Prostate gland (tissue), 2 donors: ENCODE results near the gene USP13. TPM values are rescaled to one million over a fixed set of nuclear protein-coding genes. Genes with fewer than 3 reads are reported as not detected.
"Not testable (repeated sequence)": the region's sequence is repeated elsewhere in the genome, so short reads cannot be mapped to it uniquely, and the experiment has no call there.

Experiments used
- DNase-seq: peaks from one replicate; pipeline ENCODE4 v3.0.0-alpha.2; 2019; ENCODE audit warnings: low spot score
- H3K27ac ChIP-seq, 2 donors: fragments of 200-600 bp; sonication (generic); 2 replicates each; pipeline ENCODE4 v1.5.1; 2017 to 2019
- H3K27me3 ChIP-seq: fragments of 200-600 bp; sonication (generic); replicated peaks from 2 replicates; pipeline ENCODE4 v1.5.1; 2019; ENCODE audit not compliant: insufficient read depth
- H3K36me3 ChIP-seq, 2 donors: fragments of 200-600 bp; sonication (generic); 1 replicate in 1 of 2; 2 replicates in 1 of 2; pipeline versions ENCODE4 v1.5.1 to v1.8.1; 2017 to 2019
- H3K4me1 ChIP-seq: fragments of 200-600 bp; sonication (generic); replicated peaks from 2 replicates; pipeline ENCODE4 v1.5.1; 2019
- H3K4me3 ChIP-seq, 2 donors: fragments of 200-600 bp; sonication (generic); 2 replicates each; pipeline ENCODE4 v1.5.1; 2017 to 2019
- H3K9me3 ChIP-seq: fragments of 200-600 bp; sonication (generic); 2 replicates; pipeline ENCODE4 v1.5.1; 2017
- POLR2A ChIP-seq: fragments of 450-650 bp; IDR thresholded peaks from one replicate; pipeline ENCODE4 v1.6.1; 2016; ENCODE audit warnings: antibody characterized with exemption, mild to moderate bottlenecking
- POLR2AphosphoS5 ChIP-seq: sonication (generic); formaldehyde crosslinking; IDR thresholded peaks from one replicate; pipeline ENCODE4 v1.6.1; 2017; ENCODE audit warnings: antibody characterized with exemption
- WGBS: methylation state at CpG from one replicate; pipeline ENCODE4 v1.1.5; 2018; 5-methylcytosine and 5-hydroxymethylcytosine counted together
- intact Hi-C: fragments of 100-400 bp; cut with DNase I; formaldehyde crosslinking; loops from one replicate; pipeline ENCODE4 v1.14.2; 2022
- total RNA-seq, 2 donors: library from RNA; depleted of rRNA; stranded (reverse); fragments of >200 nt; gene quantifications; one replicate each; pipeline ENCODE4 v1.1.0, GENCODE V29; 2016
- TF ChIP-seq, protein P1 (sequence below), 4 experiments: fragments of 200-600 bp in 2 of 4; fragments of 450-650 bp in 2 of 4; sonication (generic) in 2 of 4; IDR thresholded peaks; 1 replicate in 3 of 4; 2 replicates in 1 of 4; pipeline ENCODE4 v1.5.1; 2016 to 2019; ENCODE audit warnings: antibody characterized with exemption in 4 of 4, mild to moderate bottlenecking in 2 of 4, moderate library complexity in 2 of 4

Gene USP13
- total RNA-seq, 2 donors from 2014 or later = 11.7 to 52.6 TPM

DNA sequence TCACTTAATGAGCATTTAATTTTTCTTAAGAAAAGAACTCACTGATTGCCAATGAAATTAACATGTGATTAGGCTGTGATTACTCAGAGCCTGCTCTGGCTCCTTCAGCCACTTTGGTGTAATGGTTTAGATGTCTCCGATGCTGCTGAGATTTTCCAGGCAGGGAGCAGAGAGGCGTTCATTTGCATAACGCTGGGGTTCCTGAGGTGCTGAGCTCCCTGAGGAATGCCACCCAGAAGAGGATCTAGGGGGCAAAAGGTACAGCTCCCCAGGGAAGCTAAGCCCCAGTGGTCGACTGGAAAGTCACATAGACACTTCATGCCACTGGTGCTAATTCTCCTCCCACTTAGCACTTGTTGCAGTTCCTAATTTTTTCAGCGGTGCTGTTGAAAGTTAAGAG lies 119.5 kb downstream of the USP13 start:
- WGBS = 69% methylated on average over 5 of the region's 5 CpGs
- TF ChIP-seq POLR2A (no peak), POLR2AphosphoS5 (no peak)
- TF ChIP-seq, protein P1, sequence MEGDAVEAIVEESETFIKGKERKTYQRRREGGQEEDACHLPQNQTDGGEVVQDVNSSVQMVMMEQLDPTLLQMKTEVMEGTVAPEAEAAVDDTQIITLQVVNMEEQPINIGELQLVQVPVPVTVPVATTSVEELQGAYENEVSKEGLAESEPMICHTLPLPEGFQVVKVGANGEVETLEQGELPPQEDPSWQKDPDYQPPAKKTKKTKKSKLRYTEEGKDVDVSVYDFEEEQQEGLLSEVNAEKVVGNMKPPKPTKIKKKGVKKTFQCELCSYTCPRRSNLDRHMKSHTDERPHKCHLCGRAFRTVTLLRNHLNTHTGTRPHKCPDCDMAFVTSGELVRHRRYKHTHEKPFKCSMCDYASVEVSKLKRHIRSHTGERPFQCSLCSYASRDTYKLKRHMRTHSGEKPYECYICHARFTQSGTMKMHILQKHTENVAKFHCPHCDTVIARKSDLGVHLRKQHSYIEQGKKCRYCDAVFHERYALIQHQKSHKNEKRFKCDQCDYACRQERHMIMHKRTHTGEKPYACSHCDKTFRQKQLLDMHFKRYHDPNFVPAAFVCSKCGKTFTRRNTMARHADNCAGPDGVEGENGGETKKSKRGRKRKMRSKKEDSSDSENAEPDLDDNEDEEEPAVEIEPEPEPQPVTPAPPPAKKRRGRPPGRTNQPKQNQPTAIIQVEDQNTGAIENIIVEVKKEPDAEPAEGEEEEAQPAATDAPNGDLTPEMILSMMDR (IDR thresholded peaks at IDR 0.05) = no peak
- Histone ChIP-seq H3K9me3 (no peaks in the 10 kb centered on the region), H3K4me3 (no peak overlapping the region), H3K4me1 (no peaks in the 10 kb centered on the region), H3K27me3 (no peaks in the 10 kb centered on the region), H3K36me3 (no peaks in the 10 kb centered on the region), H3K27ac (no peak overlapping the region)
- intact Hi-C loops = no loop called here
- DNase-seq = no peak

DNA sequence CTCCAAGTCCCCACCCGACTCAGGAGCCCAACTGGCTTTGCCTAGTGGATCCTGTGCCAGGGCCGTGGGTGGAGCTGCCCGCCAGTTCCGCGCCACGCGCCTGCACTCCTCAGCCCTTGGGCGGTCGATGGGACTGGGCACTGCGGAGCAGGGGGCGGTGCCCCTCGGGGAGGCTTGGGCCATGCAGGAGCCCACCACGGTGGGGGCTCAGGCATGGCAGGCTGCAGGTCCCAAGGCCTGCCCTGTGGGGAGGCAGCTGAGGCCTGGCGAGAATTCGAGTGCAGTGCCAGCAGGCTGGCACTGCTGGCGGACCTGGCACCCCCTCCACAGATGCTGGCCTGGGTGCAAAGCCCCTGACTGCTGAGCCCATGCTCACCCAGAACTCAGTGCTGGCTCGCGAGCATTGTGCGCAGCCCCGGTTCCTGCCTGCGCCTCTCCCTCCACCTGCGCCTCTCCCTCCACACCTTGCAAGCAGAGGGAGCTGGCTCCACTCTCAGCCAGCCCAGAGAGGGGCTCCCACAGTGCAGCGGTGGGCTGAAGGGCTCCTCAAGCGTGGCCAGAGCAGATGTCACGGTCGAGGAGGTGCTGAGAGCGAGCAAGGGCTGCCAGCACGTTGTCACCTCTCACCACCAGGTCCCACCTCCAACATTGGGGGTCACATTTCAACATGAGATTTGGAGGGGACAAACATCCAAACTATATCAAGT lies 122.7 kb downstream of the USP13 start:
- H3K27me3 ChIP-seq = no peaks in the 10 kb centered on the region
- no peaks in the 10 kb centered on the region for H3K4me1 ChIP-seq
- H3K36me3 ChIP-seq = no peaks in the 10 kb centered on the region
- no peak overlapping the region for H3K4me3 ChIP-seq
- H3K9me3 ChIP-seq = no peaks in the 10 kb centered on the region
- no peak for DNase-seq
- H3K27ac ChIP-seq = no peak overlapping the region
- WGBS = 99% methylated on average over 28 of the region's 28 CpGs
- TF ChIP-seq, protein P1 (IDR thresholded peaks at IDR 0.05) = no peak
- TF ChIP-seq POLR2AphosphoS5 (no peak), POLR2A (no peak)
- intact Hi-C loops = no loop called here

DNA sequence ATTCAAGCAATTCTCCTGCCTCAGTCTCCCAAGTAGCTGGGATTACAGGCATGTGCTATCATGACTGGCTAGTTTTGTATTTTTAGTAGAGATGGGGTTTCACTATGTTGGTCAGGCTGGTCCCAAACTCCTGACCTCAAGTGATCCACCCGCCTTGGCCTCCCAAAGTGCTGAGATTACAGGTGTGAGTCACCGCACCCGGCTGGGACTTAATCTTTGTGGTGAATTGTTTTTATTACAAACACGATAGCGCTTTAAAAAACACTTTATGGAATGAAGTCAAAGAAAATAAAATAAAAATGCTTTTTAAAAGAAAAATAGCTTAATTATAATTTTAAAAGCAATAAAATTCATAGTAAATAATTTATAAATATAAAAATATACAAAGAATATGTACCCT lies 130.0 kb downstream of the USP13 start:
- WGBS = 96% methylated on average over 5 of the region's 5 CpGs
- not testable (repeated sequence) for H3K36me3 ChIP-seq

DNA sequence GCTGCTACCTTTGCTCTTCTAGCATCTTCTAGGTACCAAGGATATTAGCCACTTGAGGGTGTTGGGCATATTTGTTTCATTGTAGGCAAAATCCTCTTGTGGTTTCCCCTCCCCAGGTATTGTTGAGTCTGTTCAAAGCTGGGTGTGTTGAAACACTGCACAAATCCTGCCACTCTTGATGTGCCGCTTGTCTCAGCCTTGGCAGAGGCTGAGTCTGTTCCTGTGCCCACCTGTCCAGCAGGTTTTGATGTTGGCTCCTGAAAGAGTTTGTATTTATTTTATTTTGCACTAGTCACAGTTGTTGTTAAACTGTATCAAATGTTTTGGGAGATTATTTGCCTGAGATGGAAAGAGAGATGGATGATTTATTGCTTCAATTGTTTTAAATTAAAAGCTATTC lies 136.2 kb downstream of the USP13 start:
- Histone ChIP-seq H3K27me3 (no peaks in the 10 kb centered on the region), H3K36me3 (no peaks in the 10 kb centered on the region), H3K4me3 (no peak overlapping the region), H3K9me3 (no peaks in the 10 kb centered on the region), H3K4me1 (no peaks in the 10 kb centered on the region), H3K27ac (no peak overlapping the region)
- intact Hi-C loops = no loop called here
- no peak for TF ChIP-seq POLR2A
- TF ChIP-seq, protein P1 (IDR thresholded peaks at IDR 0.05) = no peak
- TF ChIP-seq POLR2AphosphoS5 = peak; percentile 62
- WGBS = 35% methylated on average over 1 of the region's 1 CpG
- DNase-seq = peak; percentile 33

More for the DNA sequence above, 130.0 kb downstream of the USP13 start:
- H3K4me1 ChIP-seq, DNase-seq, H3K27me3 ChIP-seq, intact Hi-C loops, H3K27ac ChIP-seq, H3K4me3 ChIP-seq, H3K9me3 ChIP-seq: not testable (repeated sequence)

DNA sequence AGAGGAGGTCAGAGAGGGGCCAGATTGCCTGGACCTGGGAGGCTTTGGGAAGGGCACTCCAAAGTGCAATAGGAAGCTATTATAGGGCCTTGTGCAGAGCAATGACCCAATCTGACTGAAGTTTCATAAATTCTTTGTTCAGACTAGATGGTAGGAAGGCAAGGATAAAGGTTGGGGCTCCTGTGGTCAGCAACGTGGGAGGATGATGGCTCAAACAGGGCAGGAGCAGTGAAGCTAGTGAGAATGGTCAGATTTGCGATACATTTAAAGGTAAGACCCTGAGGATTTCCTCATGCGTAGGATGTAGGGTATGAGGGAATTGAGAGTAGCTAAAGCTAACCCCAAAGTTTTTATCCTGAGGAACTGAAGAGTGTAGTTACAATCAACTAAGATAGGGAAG lies 139.0 kb downstream of the USP13 start:
- H3K4me1 ChIP-seq = no peaks in the 10 kb centered on the region
- no peak for DNase-seq
- H3K4me3 ChIP-seq = no peak overlapping the region
- WGBS = 94% methylated on average over 3 of the region's 3 CpGs
- H3K9me3 ChIP-seq = no peaks in the 10 kb centered on the region
- no peak overlapping the region for H3K27ac ChIP-seq
- H3K36me3 ChIP-seq = no peaks in the 10 kb centered on the region
- no peaks in the 10 kb centered on the region for H3K27me3 ChIP-seq
- intact Hi-C loops = no loop called here
- TF ChIP-seq POLR2A (no peak), POLR2AphosphoS5 (no peak)
- TF ChIP-seq, protein P1 (IDR thresholded peaks at IDR 0.05) = no peak
